K562 (cell line): ENCODE measurements around the gene ARHGAP26. TPM values are rescaled to one million over a fixed set of nuclear protein-coding genes. Genes with fewer than 3 reads are reported as not detected.

Source experiments
- CC2D1A ChIP-seq: fragments of 450-650 bp; IDR thresholded peaks from 2 replicates; pipeline ENCODE4 v1.6.1; 2017; ENCODE audit warnings: mild to moderate bottlenecking
- CREB1 ChIP-seq, 2 experiments: sonication (generic) in 1 of 2; formaldehyde crosslinking in 1 of 2; IDR thresholded peaks; 2 replicates each; pipeline versions ENCODE4 v1.6.1 to v1.8.0; 2012 to 2022; ENCODE audit warnings: inconsistent platforms in 1 of 2, mild to moderate bottlenecking in 1 of 2, missing genetic modification reagents in 1 of 2, moderate library complexity in 1 of 2
- ETV1 ChIP-seq: fragments of 450-650 bp; conservative IDR thresholded peaks from 2 replicates; pipeline ENCODE4 v1.6.1; 2016; ENCODE audit warnings: missing genetic modification characterization, control low read depth, low read depth, missing compliant biosample characterization
- MEIS2 ChIP-seq: fragments of 450-650 bp; IDR thresholded peaks from 2 replicates; pipeline ENCODE4 v1.6.1; 2014; ENCODE audit warnings: mild to moderate bottlenecking; ENCODE audit not compliant: partially characterized antibody
- MYNN ChIP-seq, 2 experiments: sonication (generic); formaldehyde crosslinking in 1 of 2; IDR thresholded peaks; 2 replicates each; pipeline versions ENCODE4 v1.5.0 to v1.6.1; 2016 to 2020; ENCODE audit warnings: antibody characterized with exemption in 1 of 2, missing genetic modification reagents in 1 of 2
- RCOR1 ChIP-seq, 2 experiments: IDR thresholded peaks; 2 replicates each; pipeline ENCODE4 v1.6.1; 2012; ENCODE audit warnings: low read depth in 2 of 2, low read length in 2 of 2, borderline replicate concordance in 1 of 2, improper control_type of control experiment in 1 of 2
- STAT5A ChIP-seq: IDR thresholded peaks from 2 replicates; pipeline ENCODE4 v1.6.1; 2012; ENCODE audit warnings: low read length, inconsistent platforms, borderline replicate concordance
- TFE3 ChIP-seq: fragments of 450-650 bp; formaldehyde crosslinking; IDR thresholded peaks from 2 replicates; pipeline ENCODE4 v1.4.0; 2020; ENCODE audit warnings: mild to moderate bottlenecking, mixed read lengths
- ZBTB1 ChIP-seq: sonication (generic); formaldehyde crosslinking; IDR thresholded peaks from 2 replicates; pipeline ENCODE4 v1.8.1; 2023; ENCODE audit warnings: missing genetic modification reagents, low read depth, mild to moderate bottlenecking, borderline replicate concordance
- polyA plus RNA-seq, 8 experiments: library from polyadenylated mRNA; depleted of rRNA in 4 of 8; stranded (reverse) in 5 of 8; unstranded in 3 of 8; fragments of >200 nt; fragmentation: Nextera tagmentation in 2 of 8; fragmentation: Illumina TruSeq in 1 of 8; extraction: Ambion mirVana in 2 of 8; extraction: Trizol in 1 of 8; gene quantifications; 2 replicates each; pipeline versions ENCODE4 v1.2.1 to v1.2.3, GENCODE V29; 2011 to 2014; ENCODE audit warnings: inconsistent platforms in 1 of 8, missing spikeins in 1 of 8
- total RNA-seq, 7 experiments: library from RNA; depleted of rRNA in 6 of 7; stranded (reverse); fragments of >200 nt in 6 of 7; fragmentation: Illumina TruSeq in 2 of 7; extraction: Trizol in 2 of 7; gene quantifications; 2 replicates each; pipeline versions ENCODE4 v1.2.1 to v1.2.3, GENCODE V29; 2011 to 2021; ENCODE audit warnings: low replicate concordance in 1 of 7
- TF ChIP-seq, protein P1 (sequence below): fragments of 250-450 bp; sonication (Bioruptor Pico); IDR thresholded peaks from 2 replicates; pipeline ENCODE4 v1.4.0; 2020

Gene ARHGAP26
- total and polyA plus RNA-seq, 9 of the 15 experiments (the other 6 are each of a cell fraction or from before 2014, with no cell fraction given): 0.13 to 1.1 (median 0.55) TPM

- TF ChIP-seq CREB1 (IDR thresholded peaks at IDR 0.05) (peak; percentile 49; the same call in 1 of the 2 replicates), CREB1 (CRISPR knock-in tag; IDR thresholded peaks at IDR 0.05) (peak; percentile 50; the same call in 1 of the 2 replicates), TFE3 (CRISPR knock-in tag) (no peak), MEIS2 (peak; percentile 88), STAT5A (peak; percentile 75), MYNN (IDR thresholded peaks at IDR 0.05) (peak; percentile 68; the same call in 1 of the 2 replicates), MYNN (CRISPR knock-in tag; IDR thresholded peaks at IDR 0.05) (no peak), RCOR1 (IDR thresholded peaks at IDR 0.05; ENCODE audit: borderline replicate concordance in 1 of 2, low read depth in 2 of 2, low read length in 2 of 2) (peak; percentile 45 to 95; a peak in 3 of 4 replicates), CC2D1A (peak; percentile 58; the same call in 1 of the 2 replicates), ETV1 (peak; percentile 53; the same call in 1 of the 2 replicates), ZBTB1 (no peak)
- TF ChIP-seq, protein P1, sequence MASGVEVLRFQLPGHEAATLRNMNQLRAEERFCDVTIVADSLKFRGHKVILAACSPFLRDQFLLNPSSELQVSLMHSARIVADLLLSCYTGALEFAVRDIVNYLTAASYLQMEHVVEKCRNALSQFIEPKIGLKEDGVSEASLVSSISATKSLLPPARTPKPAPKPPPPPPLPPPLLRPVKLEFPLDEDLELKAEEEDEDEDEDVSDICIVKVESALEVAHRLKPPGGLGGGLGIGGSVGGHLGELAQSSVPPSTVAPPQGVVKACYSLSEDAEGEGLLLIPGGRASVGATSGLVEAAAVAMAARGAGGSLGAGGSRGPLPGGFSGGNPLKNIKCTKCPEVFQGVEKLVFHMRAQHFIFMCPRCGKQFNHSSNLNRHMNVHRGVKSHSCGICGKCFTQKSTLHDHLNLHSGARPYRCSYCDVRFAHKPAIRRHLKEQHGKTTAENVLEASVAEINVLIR (CRISPR knock-in tag): peak; percentile 28; the same call in 1 of the 2 replicates
Observed at GRCh38 chr5:143026380-143026779, 256.2 kb downstream of the ARHGAP26 start (continued).
